ENCODE data around the gene FAM234B.
"Not testable (repeated sequence)": the region's sequence is repeated elsewhere in the genome, so short reads cannot be mapped to it uniquely, and the experiment has no call there.

The FAM234B gene

DNA sequence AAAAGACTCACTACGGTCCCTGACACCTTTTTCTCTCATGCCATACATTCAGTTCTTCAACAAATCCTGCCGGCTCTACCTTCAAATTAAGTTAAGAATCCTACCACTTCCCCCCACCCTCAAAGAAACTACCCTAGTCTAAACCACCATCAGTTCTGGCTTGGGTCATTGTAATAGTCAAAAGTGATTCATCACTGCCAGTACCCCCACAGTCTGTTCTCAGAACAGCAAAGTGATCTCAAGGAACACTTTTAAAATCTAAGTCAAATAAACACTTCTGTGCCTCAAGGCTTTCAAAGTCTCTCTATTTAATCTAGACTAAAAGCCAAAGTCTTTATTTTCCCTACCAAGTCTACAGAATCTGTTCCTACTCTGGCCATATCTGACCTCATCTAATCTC lies 12.0 kb upstream of the FAM234B start:
- no peak for TF ChIP-seq MYC (IDR thresholded peaks at IDR 0.05; ENCODE audit: low read depth, low read length)
- TF ChIP-seq CTCF (IDR thresholded peaks at IDR 0.05; ENCODE audit: low read depth, low read length), result no peak
- TF ChIP-seq, protein P1, sequence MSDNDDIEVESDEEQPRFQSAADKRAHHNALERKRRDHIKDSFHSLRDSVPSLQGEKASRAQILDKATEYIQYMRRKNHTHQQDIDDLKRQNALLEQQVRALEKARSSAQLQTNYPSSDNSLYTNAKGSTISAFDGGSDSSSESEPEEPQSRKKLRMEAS (IDR thresholded peaks at IDR 0.05; ENCODE audit: low read depth, low read length), result no peak
- TF ChIP-seq POLR2A (IDR thresholded peaks at IDR 0.05; ENCODE audit: extremely low read depth, insufficient read length), result no peak
- DNase-seq (ENCODE audit: low read depth), result no peak
- H3K4me3 ChIP-seq (ENCODE audit: low read depth, low read length), result no peak overlapping the region

DNA sequence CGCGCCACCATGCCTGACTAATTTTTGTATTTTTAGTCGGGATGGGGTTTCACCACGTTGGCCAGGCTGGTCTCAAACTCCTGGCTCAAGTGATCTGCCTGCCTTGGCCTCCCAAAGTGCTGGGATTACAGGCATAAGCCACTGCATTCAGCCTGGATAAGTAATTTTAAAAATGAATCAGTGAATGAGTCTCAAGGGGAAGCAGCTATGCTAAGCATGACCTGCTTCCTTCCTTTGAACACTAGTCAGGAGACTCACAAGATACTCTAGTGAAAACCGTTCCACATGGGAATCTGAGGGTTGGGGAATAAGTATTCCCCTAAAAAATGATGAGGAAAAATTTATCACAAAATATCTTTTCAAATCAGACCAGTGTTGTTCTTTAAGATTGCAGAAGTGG lies 10.7 kb upstream of the FAM234B start:
- DNase-seq (ENCODE audit: low read depth), result no peak
- TF ChIP-seq, protein P1 (IDR thresholded peaks at IDR 0.05; ENCODE audit: low read depth, low read length), result no peak
- TF ChIP-seq CTCF (IDR thresholded peaks at IDR 0.05; ENCODE audit: low read depth, low read length) (no peak), MYC (IDR thresholded peaks at IDR 0.05; ENCODE audit: low read depth, low read length) (no peak)
- H3K4me3 ChIP-seq (ENCODE audit: low read depth, low read length), result no peak overlapping the region

- DNase-seq (ENCODE audit: low read depth), result not testable (repeated sequence)
Measured at GRCh38 chr12:13035335-13035734, 8.8 kb upstream of the FAM234B start.

DNA sequence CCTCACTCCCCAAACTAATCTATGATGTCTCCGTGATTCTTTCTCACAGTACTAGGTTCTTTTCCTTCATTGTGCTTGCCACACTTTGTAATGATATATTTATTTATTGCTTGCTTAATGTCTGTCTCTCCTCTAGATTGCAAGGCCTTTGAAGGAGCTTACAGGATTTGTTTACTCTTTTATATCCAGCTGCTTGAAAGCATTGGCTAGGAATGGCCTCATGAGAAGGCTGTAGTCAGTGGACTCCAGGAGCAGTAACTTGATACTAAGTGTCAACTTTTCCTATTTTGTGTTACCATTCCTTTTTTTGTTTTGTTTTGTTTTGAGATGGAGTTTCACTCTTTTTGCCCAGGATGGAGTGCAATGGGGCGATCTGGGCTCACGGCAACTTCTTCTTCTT lies 7.3 kb upstream of the FAM234B start:
- DNase-seq (ENCODE audit: low read depth), result no peak
- no peak overlapping the region for H3K4me3 ChIP-seq (ENCODE audit: low read depth, low read length)
- TF ChIP-seq CTCF (IDR thresholded peaks at IDR 0.05; ENCODE audit: low read depth, low read length) (no peak), POLR2A (IDR thresholded peaks at IDR 0.05; ENCODE audit: extremely low read depth, insufficient read length) (no peak), MYC (IDR thresholded peaks at IDR 0.05; ENCODE audit: low read depth, low read length) (no peak)
- TF ChIP-seq, protein P1 (IDR thresholded peaks at IDR 0.05; ENCODE audit: low read depth, low read length), result no peak

More at GRCh38 chr12:13035335-13035734, 8.8 kb upstream of the FAM234B start:
- not testable (repeated sequence) for H3K4me3 ChIP-seq (ENCODE audit: low read depth, low read length)

- TF ChIP-seq POLR2A (IDR thresholded peaks at IDR 0.05; ENCODE audit: extremely low read depth, insufficient read length) (no peak), MYC (IDR thresholded peaks at IDR 0.05; ENCODE audit: low read depth, low read length) (no peak), CTCF (IDR thresholded peaks at IDR 0.05; ENCODE audit: low read depth, low read length) (no peak)
- TF ChIP-seq, protein P1 (IDR thresholded peaks at IDR 0.05; ENCODE audit: low read depth, low read length), result no peak
- no peak overlapping the region for H3K4me3 ChIP-seq (ENCODE audit: low read depth, low read length)
- no peak for DNase-seq (ENCODE audit: low read depth)
Measured at GRCh38 chr12:13038491-13039161, 5.6 kb upstream of the FAM234B start.

DNA sequence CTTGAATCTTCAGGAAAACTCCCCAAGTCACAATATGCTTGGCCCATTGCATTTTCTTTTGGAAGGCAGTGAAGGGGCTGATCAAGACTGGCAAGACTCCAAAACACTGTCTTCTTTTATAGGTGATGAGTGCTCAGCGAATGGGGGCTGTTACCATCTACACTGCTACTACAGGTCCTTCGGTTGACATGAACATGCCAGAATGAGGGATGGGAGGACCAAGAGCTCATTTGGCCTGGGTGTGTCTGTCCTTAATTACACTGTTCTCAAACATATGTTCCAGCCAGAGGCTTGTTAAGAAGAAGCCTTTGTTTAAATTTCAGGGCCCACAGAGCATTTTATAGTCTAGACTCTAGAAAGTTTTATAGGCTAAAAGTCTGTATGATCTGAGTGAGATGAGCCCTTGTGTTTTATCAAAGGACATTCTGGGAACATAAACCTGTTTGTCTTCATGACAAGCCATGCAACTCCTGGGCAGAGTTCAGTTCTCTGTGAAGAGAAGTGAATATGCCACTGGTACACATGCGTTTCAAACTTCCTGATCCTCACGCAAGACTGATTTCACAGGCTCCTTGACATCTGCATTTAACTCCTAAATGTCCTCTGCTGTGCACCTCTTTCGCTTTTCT lies 4.7 kb upstream of the FAM234B start:
- TF ChIP-seq, protein P1 (IDR thresholded peaks at IDR 0.05; ENCODE audit: low read depth, low read length), result no peak
- TF ChIP-seq MYC (IDR thresholded peaks at IDR 0.05; ENCODE audit: low read depth, low read length), result no peak
- H3K4me3 ChIP-seq (ENCODE audit: low read depth, low read length), result no peak overlapping the region
- no peak for DNase-seq (ENCODE audit: low read depth)

Measured in NB4 (cell line).